Thoracic aorta (tissue), 2 donors: ENCODE data around the gene GATA6. TPM values are rescaled to one million over a fixed set of nuclear protein-coding genes. Genes with fewer than 3 reads are reported as not detected.
"Not testable (repeated sequence)": the region's sequence is repeated elsewhere in the genome, so short reads cannot be mapped to it uniquely, and the experiment has no call there.

Experiments
- ATAC-seq: fragments of 150-250 bp; one replicate; pipeline ENCODE4 v1.8.0; 2017; ENCODE audit warnings: low read depth; ENCODE audit not compliant: insufficient number of reproducible peaks, low FRiP score
- DNase-seq: peaks from one replicate; pipeline ENCODE4 v3.0.0-alpha.2; 2020; ENCODE audit warnings: low spot score
- H3K27ac ChIP-seq, 2 donors: fragments of 200-600 bp; sonication (generic); 1 replicate in 1 of 2; 2 replicates in 1 of 2; pipeline ENCODE4 v1.5.1; 2016; ENCODE audit warnings: mild to moderate bottlenecking in 2 of 2, moderate library complexity in 2 of 2
- H3K27me3 ChIP-seq: fragments of 200-600 bp; sonication (generic); replicated peaks from 2 replicates; pipeline ENCODE4 v1.6.0; 2016; ENCODE audit warnings: mild to moderate bottlenecking; ENCODE audit not compliant: insufficient read depth
- H3K36me3 ChIP-seq: fragments of 200-600 bp; sonication (generic); one replicate; pipeline ENCODE4 v1.5.1; 2016
- H3K4me1 ChIP-seq, 2 donors: fragments of 200-600 bp; sonication (generic); 1 replicate in 1 of 2; 2 replicates in 1 of 2; pipeline versions ENCODE4 v1.5.1 to v1.6.0; 2016; ENCODE audit warnings: low read depth in 2 of 2, mild to moderate bottlenecking in 1 of 2; ENCODE audit not compliant: control insufficient read depth in 1 of 2
- H3K4me3 ChIP-seq: fragments of 200-600 bp; sonication (generic); 2 replicates; pipeline ENCODE4 v1.5.1; 2016; ENCODE audit warnings: mild to moderate bottlenecking
- H3K9me3 ChIP-seq: fragments of 200-600 bp; sonication (generic); 2 replicates; pipeline ENCODE4 v1.5.1; 2016
- CTCF ChIP-seq: fragments of 200-600 bp; sonication (generic); IDR thresholded peaks from one replicate; pipeline ENCODE4 v1.5.1; 2019; ENCODE audit warnings: antibody characterized with exemption
- total RNA-seq, 2 donors: library from RNA; depleted of rRNA; stranded (reverse); fragments of >200 nt; gene quantifications; one replicate each; pipeline versions ENCODE4 v1.1.0 to v1.2.3, GENCODE V29; 2016

The GATA6 gene
- total RNA-seq, 2 donors from 2014 or later, result 92.7 to 92.8 TPM

DNA sequence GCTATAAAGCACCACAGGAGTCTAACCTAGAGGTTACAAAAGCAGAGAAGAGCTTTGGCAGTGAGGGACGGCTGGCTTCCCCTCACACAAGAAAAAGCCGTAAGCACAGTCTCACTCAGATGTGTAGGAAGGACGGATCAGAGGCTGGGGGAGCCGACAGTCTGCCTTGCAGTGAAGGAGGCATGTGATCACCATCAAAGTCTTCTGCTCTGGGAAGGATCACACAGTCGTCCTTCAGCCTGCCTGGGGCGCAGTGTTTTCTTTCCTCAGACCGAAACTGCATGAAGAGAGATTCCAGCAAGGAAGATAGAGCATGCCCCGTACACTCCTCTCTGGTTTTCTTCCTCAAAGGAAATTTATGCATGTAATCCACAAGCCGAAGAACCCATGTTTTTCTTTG lies 24.1 kb downstream of the GATA6 start:
- H3K36me3 ChIP-seq, result no peaks in the 10 kb centered on the region
- H3K4me1 ChIP-seq, result peaks cover 79 to 93% of the 10 kb centered on the region in 2 donors
- no peaks in the 10 kb centered on the region for H3K9me3 ChIP-seq
- no peaks in the 10 kb centered on the region for H3K27me3 ChIP-seq
- DNase-seq (no peak), ATAC-seq (no peak)
- TF ChIP-seq CTCF, result no peak
- peak overlapping the region; percentile 79 to 95 for H3K27ac ChIP-seq
- H3K4me3 ChIP-seq, result peak overlapping the region; percentile 62

DNA sequence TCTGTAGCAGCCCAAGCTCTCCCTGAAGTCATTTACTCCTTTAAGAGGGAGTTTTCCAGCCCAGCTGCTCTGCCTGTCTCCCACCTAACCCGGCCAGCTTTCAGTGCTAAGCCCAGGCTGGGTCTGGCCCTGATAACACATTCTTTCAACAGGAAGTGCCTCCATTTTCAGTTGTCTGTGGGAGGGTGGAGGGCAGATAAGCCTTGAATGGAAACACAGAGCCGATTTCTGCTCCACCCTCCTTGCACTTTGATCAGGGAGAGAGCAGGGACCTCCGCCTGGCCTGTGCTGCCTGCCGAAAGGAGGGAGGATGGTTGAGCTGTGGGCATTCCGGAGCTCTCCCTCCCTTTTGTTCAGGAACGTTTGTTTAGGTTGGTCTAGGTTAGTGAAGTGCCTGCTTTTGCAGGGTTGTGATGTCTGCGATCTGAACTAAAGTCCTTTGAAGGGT lies 24.8 kb downstream of the GATA6 start:
- Histone ChIP-seq H3K4me1 (peaks cover 75 to 93% of the 10 kb centered on the region in 2 donors), H3K27ac (peak overlapping the region; percentile 79 to 95), H3K4me3 (peak overlapping the region; percentile 62), H3K36me3 (no peaks in the 10 kb centered on the region), H3K27me3 (no peaks in the 10 kb centered on the region), H3K9me3 (no peaks in the 10 kb centered on the region)
- ATAC-seq (no peak), DNase-seq (no peak)
- no peak for TF ChIP-seq CTCF

DNA sequence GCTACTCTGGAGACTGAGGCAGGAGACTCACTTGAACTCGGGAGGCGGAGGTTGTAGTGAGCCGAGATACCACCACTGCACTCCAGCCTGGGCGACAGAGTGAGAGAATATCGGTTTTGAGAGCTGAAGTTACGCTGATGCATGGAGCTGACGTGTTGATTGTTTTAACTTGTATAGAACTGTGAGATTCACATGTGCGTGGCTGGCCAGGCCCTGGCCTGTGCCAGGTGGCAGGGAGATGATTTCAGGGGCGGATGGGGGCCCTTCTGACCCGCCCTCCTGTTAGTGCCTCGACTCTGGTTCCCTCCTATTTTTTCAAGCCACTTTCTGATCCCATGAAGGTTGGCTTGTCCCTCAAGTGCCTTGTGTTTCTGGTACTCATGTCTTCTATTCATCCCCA lies 25.7 kb downstream of the GATA6 start:
- Histone ChIP-seq H3K9me3 (no peaks in the 10 kb centered on the region), H3K4me3 (peak overlapping the region; percentile 62), H3K27me3 (no peaks in the 10 kb centered on the region), H3K27ac (peak overlapping the region; percentile 79 to 95), H3K4me1 (peaks cover 66 to 93% of the 10 kb centered on the region in 2 donors), H3K36me3 (no peaks in the 10 kb centered on the region)
- DNase-seq (no peak), ATAC-seq (no peak)
- TF ChIP-seq CTCF, result no peak

DNA sequence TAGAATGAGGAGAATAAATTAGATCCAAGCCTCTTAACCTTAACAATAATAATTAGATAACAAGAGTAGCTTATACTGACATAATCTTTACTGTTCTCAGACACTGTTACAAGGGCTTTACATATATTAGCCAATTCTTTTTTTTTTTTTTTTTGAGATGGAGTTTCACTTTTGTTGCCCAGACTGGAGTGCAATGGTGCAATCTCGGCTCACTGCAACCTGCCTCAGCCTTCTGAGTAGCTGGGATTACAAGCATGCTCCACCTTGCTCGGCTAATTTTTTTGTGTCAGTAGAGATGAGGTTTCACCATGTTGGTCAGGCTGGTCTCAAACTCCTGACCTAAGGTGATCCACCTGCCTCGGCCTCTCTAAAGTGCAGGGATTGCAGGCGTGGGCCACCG lies 27.6 kb downstream of the GATA6 start:
- Histone ChIP-seq H3K4me1 (peaks cover 57 to 95% of the 10 kb centered on the region in 2 donors), H3K27ac (peak overlapping the region; percentile 69 to 86), H3K4me3 (peak overlapping the region; percentile 38)
- H3K9me3 ChIP-seq, DNase-seq, H3K27me3 ChIP-seq, H3K36me3 ChIP-seq, ATAC-seq: not testable (repeated sequence)

DNA sequence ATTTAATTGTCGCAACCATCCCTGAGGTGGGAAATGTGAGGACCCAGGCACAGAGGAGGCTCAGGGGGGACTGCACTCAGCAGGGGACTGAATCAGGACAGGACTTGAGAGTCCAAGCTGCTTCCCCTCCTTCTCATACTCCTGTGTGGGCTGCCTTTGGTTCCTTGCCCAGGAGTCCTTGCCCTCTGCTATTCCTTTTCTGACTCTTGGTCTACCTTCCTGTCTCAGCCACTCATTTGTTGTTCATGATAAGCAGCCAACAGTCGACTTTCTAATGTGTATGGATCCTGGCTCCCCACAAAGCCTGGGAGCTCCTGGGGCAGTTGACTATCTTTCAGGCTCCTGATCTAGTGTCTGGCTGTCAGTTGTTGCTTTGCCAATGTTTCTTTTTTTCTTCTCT lies 28.3 kb downstream of the GATA6 start:
- H3K36me3 ChIP-seq, result peaks cover 6% of the 10 kb centered on the region
- H3K27me3 ChIP-seq, result no peaks in the 10 kb centered on the region
- H3K9me3 ChIP-seq, result no peaks in the 10 kb centered on the region
- DNase-seq, result no peak
- no peak for TF ChIP-seq CTCF
- peaks cover 50 to 95% of the 10 kb centered on the region in 2 donors for H3K4me1 ChIP-seq
- H3K4me3 ChIP-seq, result peak overlapping the region; percentile 38
- no peak for ATAC-seq
- H3K27ac ChIP-seq, result peak overlapping the region; percentile 69 to 86

GRCh38 chr18:22198163-22198562 lies 28.8 kb downstream of the GATA6 start:
- Histone ChIP-seq H3K27me3 (no peaks in the 10 kb centered on the region), H3K4me3 (peak overlapping the region; percentile 38), H3K9me3 (no peaks in the 10 kb centered on the region), H3K27ac (peak overlapping the region; percentile 69 to 86), H3K4me1 (peaks cover 45 to 95% of the 10 kb centered on the region in 2 donors), H3K36me3 (peaks cover 6% of the 10 kb centered on the region)
- TF ChIP-seq CTCF, result no peak
- ATAC-seq, result no peak
- no peak for DNase-seq
